ENCODE data around the gene LBHD2. TPM values are rescaled to one million over a fixed set of nuclear protein-coding genes. Genes with fewer than 3 reads are reported as not detected.

LBHD2 gene
- total RNA-seq, 6 experiments from 2014 or later: not detected

DNA sequence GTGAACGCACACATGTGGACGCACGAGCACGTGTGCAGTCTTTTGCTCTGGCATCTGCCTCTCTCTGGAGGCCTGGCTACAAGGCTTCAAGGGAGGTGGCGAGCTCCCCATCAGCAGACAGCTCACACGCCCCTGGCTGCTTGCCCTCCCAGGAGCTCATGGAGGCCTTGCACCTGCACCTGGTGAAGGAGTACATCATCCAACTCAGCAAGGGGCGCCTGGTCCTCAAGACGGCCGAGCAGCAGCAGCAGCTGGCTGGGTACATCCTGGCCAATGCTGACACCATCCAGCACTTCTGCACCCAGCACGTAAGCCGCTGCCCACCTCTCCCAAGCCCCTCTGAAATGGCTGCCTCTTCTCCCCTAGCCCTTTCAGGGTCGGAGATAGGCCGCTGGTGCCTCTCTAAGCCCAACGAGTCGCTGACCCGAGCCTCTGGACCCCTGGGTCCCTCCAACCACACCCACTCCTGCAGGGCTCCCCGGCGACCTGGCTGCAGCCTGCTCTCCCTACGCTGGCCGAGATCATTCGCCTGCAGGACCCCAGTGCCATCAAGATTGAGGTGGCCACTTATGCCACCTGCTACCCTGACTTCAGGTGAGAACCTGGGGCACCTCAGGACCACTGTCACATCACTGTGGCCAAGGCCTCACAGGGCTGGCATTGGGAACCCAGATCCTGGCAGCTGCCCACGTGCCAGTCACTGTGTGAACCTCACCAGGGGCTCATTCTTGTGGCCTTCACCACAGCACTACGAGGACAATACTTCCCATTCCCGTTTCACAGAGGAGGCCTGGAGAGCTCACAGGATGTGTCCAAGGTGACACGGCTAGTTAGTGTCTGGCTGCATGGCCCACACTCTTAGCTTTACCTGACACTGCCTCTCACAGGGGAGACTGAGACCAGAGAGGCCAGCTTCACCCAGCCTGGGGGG lies 49.5 kb downstream of the LBHD2 start:
- TF ChIP-seq POLR2A (IDR thresholded peaks at IDR 0.05): no peak
- TF ChIP-seq, protein P1, sequence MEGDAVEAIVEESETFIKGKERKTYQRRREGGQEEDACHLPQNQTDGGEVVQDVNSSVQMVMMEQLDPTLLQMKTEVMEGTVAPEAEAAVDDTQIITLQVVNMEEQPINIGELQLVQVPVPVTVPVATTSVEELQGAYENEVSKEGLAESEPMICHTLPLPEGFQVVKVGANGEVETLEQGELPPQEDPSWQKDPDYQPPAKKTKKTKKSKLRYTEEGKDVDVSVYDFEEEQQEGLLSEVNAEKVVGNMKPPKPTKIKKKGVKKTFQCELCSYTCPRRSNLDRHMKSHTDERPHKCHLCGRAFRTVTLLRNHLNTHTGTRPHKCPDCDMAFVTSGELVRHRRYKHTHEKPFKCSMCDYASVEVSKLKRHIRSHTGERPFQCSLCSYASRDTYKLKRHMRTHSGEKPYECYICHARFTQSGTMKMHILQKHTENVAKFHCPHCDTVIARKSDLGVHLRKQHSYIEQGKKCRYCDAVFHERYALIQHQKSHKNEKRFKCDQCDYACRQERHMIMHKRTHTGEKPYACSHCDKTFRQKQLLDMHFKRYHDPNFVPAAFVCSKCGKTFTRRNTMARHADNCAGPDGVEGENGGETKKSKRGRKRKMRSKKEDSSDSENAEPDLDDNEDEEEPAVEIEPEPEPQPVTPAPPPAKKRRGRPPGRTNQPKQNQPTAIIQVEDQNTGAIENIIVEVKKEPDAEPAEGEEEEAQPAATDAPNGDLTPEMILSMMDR (IDR thresholded peaks at IDR 0.05): no peak
- ATAC-seq (no peak), DNase-seq (peak in 1 of 3 donors; percentile 47)
- Histone ChIP-seq H3K9me3 (no peaks in the 10 kb centered on the region), H3K36me3 (peaks cover 0 to 11% (median 0%) of the 10 kb centered on the region in 4 donors), H3K27me3 (no peaks in the 10 kb centered on the region), H3K27ac (no peak overlapping the region), H3K4me3 (no peak overlapping the region), H3K4me1 (peaks cover 0 to 24% (median 8%) of the 10 kb centered on the region in 4 donors)
- intact Hi-C loops (cut with DNase I): no loop called here
- WGBS (ENCODE audit: insufficient coverage, low coverage, low lambda C conversion rate, missing lambda C conversion rate): 92% methylated on average over 18 of the region's 25 CpGs

DNA sequence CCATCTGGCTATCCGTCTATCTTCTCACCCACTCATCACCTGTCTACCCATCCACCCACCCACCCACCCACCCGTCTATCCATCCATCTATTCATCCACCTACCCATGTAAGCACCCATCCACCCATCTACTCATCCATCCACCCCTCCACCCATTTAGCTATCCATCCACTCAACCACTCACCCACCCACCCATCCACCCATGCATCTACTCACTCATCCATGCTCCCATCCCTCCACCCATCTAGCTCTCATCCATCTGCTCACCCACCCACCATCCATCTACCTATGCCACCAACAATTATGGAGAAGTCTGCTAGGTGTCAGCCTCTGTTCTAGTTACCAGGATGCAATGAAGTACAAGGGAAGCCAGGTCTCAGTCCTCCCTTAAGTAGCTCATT lies 50.4 kb downstream of the LBHD2 start:
- Histone ChIP-seq H3K27ac (no peak overlapping the region), H3K36me3 (peaks cover 0 to 11% (median 0%) of the 10 kb centered on the region in 4 donors), H3K4me3 (no peak overlapping the region), H3K4me1 (peaks cover 0 to 24% (median 8%) of the 10 kb centered on the region in 4 donors), H3K9me3 (no peaks in the 10 kb centered on the region), H3K27me3 (no peaks in the 10 kb centered on the region)
- 86% methylated on average over 2 of the region's 2 CpGs for WGBS (ENCODE audit: insufficient coverage, low coverage, low lambda C conversion rate, missing lambda C conversion rate)
- ATAC-seq: no peak
- no peak for DNase-seq
- TF ChIP-seq, protein P1 (IDR thresholded peaks at IDR 0.05): no peak
- no peak for TF ChIP-seq POLR2A (IDR thresholded peaks at IDR 0.05)
- intact Hi-C loops (cut with DNase I): no loop called here

DNA sequence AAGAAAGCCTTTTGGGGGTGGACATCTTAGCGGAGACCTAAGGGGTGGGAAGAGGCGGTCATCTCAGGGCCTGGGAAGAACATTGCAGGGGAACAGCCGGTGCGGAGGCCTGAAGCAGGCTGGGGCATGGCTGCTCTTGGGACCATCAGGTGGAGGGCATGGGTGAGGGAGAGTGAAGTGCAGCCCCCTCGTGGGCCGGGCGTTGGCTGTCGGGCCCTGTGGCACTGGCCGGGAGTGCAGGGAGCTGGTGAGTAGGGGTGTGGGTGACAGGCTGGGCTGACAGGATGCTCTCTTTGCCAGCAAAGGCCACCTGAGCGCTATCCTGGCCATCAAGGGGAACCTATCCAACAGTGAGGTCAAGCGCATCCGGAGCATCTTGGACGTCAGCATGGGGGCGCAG lies 50.9 kb downstream of the LBHD2 start:
- Histone ChIP-seq H3K4me1 (peaks cover 0 to 24% (median 8%) of the 10 kb centered on the region in 4 donors), H3K9me3 (no peaks in the 10 kb centered on the region), H3K36me3 (peaks cover 0 to 6% (median 0%) of the 10 kb centered on the region in 4 donors), H3K27me3 (no peaks in the 10 kb centered on the region), H3K4me3 (no peak overlapping the region), H3K27ac (no peak overlapping the region)
- TF ChIP-seq, protein P1 (IDR thresholded peaks at IDR 0.05): no peak
- no peak for TF ChIP-seq POLR2A (IDR thresholded peaks at IDR 0.05)
- WGBS (ENCODE audit: insufficient coverage, low coverage, low lambda C conversion rate, missing lambda C conversion rate): 95% methylated on average over 4 of the region's 14 CpGs
- intact Hi-C loops (cut with DNase I): no loop called here
- DNase-seq (peak in 1 of 3 donors; percentile 48), ATAC-seq (no peak)

DNA sequence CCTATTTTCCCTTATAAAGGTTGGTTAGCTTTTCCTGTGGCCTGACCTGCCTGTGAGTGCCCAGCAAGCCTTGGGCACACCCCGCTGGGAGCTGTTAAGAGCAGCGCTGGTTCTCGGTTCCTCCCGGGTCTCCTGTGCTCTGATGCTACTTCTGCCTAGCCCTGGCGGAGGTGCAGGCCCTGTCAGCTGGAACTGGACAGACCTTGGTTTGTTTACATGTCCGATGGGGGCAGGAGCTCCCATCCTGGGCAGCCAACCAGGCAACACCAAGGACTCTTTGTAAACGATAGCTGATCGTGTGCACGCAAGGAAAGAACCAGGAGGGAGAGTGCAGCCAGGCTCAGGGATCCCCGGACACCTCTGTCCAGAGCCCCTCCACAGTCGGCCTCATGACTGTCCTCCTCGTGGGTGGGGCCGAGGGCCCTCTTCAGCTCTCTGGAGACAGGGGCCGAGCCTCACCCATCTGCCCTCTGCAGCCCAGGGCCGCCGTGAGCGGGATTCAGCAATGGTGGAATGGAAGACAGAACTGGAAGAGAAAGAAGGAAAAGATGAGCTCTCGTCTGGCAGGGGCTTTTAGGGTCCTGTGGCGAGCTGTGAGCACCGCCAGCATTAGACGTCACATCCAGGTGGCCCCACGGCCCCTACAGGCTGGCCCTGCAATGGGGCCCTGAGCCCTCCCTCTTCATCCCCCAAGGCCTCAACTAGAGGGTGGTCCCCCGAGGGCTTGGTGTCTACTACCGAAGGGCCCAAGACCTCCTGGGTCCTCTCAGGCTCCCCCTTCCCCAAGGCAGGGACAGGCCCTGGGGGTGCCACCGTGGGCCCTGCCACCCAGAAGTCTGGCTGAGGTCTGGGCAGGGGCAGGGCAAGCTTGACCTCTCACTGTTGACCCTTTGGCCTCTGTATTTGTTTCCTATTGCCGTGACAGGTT lies 51.6 kb downstream of the LBHD2 start:
- H3K36me3 ChIP-seq: peaks cover 0 to 6% (median 0%) of the 10 kb centered on the region in 4 donors
- peak; percentile 13 to 62 (median 55) for ATAC-seq
- H3K27ac ChIP-seq: no peak overlapping the region
- H3K4me3 ChIP-seq: no peak overlapping the region
- peak in 1 of 3 donors; percentile 72 for DNase-seq
- peaks cover 0 to 24% (median 8%) of the 10 kb centered on the region in 4 donors for H3K4me1 ChIP-seq
- no peaks in the 10 kb centered on the region for H3K9me3 ChIP-seq
- TF ChIP-seq, protein P1 (IDR thresholded peaks at IDR 0.05): no peak
- intact Hi-C loops (cut with DNase I): no loop called here
- no peaks in the 10 kb centered on the region for H3K27me3 ChIP-seq
- 74% methylated on average over 3 of the region's 26 CpGs for WGBS (ENCODE audit: insufficient coverage, low coverage, low lambda C conversion rate, missing lambda C conversion rate)

Measured in right lobe of liver (tissue), 6 donors.